Left ventricle myocardium superior (tissue), 1 donor: Measurements from ENCODE around the gene MCC. TPM values are rescaled to one million over a fixed set of nuclear protein-coding genes. Genes with fewer than 3 reads are reported as not detected.

Experiments used
- ATAC-seq: fragments of 200-7000 bp; cut with Tn5 transposase; one replicate; pipeline ENCODE4 v1.9.1; 2020; ENCODE audit warnings: mild to moderate bottlenecking, moderate library complexity
- DNase-seq: peaks from one replicate; pipeline ENCODE4 v3.0.0-alpha.2; 2020
- intact Hi-C: fragments of 100-400 bp; cut with micrococcal nuclease; formaldehyde crosslinking; loops from one replicate; pipeline ENCODE4 v1.11.0; 2022
- total RNA-seq: library from RNA; stranded (reverse); fragmentation: NEBNext Ultra II Directional; extraction: Animal tissue kit (Norgen Biotek cat#: 25700); gene quantifications from one replicate; pipeline ENCODE4 v1.2.1, GENCODE V29; 2021
- donor health status: DM: no; HTN: yes; CAD: no; lungs with severe emphysema.

The MCC gene
- total RNA-seq, 1 donor from 2014 or later: 27.1 TPM

DNA sequence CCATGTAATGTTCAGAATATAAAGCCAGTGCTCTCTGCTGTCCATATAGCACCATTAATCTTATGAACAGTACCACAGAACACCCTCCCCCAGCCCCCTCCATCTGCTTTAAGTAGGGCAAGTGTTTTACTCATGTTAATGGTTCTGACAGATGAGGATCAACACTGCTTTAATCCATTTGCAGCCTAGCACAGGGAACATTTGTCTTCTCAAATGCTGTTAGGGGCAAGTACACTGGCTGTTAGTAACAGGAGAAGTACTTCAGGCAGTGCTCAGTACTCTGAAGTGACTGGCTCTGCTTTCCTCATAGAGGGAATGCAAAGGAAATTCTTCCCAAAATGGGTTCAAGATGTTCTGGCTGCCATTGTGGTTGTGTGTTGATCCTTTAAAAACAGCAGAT lies 309.1 kb downstream of the MCC start:
- DNase-seq (no peak), ATAC-seq (peak; percentile 58)

DNA sequence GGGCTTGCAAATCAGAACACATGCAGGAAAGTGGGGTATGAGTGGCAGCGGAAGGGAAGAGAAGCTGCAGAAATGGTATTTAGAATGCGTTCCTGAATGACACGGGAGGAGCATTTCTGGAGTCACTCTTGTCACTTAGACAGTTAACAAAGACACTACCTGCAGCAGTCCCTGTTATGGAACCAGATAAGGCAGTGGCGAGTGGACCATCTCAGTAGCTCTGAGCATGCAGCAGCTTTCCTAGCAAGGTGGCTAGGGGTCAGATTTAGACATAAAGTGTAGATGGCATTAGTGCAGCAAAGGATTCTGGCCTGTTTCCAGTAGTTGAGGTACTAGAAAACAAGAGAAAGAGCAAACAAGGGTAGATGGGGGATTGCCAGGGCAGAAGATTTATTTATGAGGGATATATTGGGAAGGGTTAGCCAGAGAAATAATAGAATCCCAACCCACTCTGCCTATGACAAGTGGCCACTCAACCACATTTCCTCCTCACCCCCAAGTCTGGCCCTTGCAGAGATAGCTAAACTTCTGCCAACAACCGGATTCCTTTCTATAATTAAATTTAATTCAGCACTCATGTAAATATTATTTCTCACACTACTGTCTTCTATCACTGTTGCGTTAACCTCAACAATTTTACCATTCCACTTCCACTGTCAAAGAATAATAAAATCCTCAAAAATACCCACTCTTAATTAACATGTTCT lies 310.0 kb downstream of the MCC start:
- DNase-seq (no peak), ATAC-seq (peak; percentile 92)
- intact Hi-C loops: no loop called here

More for the DNA sequence above, 309.1 kb downstream of the MCC start:
- intact Hi-C loops: no loop called here

DNA sequence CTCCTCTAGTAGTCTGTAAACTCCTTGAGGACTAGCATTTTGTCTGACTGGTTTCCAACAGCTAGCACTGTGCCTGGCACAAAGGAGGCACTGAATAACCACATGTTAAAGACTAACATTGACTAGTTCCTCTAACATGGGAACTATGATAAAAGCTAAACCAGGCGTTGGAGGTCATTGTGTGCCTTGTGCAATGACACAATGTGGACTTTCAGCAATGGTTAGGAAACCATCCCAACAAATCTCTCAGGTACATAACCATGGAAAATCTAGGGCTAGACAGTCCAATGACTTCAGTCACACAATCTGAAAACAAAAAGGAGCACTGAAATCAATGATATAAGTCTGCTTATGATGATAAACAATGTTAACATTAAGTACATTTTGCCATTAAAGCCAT lies 311.0 kb downstream of the MCC start:
- intact Hi-C loops: no loop called here
- DNase-seq (no peak), ATAC-seq (no peak)

DNA sequence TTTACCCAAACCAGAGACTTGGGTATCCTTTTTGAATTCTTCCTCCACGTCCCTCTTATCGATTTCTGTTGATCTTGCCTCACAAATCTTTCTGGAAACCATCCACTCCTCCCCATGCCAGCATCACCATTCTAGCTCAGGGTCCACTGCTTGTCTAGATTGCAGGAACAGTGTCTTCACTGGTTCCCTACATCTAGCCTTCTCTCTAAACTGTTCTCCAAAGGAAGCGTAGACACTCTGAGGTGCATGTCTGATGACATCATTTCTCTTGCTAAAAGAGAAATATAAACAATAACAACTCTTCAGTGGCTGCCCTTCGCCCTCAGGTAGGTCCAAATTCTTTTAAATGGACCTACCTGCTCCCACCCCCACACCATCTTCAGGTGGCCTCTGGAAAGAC lies 311.5 kb downstream of the MCC start:
- intact Hi-C loops: no loop called here
- DNase-seq: no peak
- no peak for ATAC-seq

DNA sequence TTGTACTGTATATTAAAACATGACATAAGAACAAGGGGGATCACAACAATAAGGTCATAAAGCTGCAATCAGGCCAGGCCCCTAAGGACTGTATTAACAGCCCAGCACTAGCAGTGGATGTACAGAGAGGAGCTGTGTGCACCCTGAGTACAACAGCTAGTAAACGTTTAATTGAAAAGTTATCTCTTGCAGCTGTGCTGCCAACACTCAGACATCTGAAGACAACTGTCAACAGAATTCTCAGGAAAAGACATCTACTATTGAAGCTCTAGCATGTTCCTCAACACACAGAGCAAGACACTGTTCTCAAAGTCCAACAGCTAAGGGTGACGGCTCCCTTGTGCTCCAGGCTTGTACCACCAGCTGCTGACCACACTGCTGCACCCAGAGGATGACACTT lies 312.1 kb downstream of the MCC start:
- no peak for DNase-seq
- ATAC-seq: no peak
- intact Hi-C loops: no loop called here

DNA sequence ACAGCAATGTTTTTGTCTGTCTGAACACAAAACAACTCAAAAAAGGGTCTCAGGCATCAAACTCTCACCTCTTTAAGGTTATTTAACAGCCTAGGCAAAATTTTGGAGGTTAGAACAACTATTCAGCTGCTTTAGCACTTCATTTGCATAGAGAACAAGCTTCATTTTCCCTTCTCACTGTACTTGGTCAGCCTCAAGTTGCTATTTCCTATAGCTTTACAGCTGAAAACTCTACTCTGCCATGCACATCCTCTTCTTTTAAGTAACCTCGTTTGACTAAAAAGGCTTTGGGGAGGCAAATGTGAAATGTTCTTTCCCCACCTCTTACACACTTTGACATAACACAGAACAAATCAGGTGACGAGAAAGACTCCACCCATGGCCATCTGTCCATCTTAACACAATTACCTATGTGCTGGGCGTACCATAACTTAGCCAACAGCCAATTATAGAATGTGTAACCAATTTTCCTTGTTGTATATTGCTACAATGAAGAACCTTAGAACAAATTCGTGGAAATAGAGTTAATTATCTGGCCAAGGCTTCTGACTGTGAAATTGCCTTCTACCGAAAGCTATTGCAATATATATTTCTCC lies 315.9 kb downstream of the MCC start:
- ATAC-seq (no peak), DNase-seq (no peak)
- intact Hi-C loops: no loop called here

DNA sequence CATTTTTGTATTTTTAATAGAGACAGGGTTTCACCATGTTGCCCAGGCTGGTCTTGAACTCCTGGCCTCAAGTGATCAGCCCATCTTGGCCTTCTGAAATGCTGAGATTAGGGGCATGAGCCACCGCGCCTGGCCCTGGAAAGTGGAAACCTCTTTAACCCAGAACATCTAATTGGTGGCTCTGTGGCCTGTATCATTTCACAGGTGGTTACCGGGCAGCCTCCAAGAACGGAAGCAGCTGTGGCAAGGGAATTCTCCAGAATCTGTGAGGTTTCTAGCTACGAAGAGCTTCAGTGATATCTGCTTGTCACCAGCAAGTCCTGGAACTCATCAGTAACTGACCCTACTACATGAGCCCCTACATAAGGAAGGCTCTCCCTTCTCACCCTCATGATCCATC lies 316.7 kb downstream of the MCC start:
- DNase-seq: no peak
- intact Hi-C loops: no loop called here
- ATAC-seq: no peak

DNA sequence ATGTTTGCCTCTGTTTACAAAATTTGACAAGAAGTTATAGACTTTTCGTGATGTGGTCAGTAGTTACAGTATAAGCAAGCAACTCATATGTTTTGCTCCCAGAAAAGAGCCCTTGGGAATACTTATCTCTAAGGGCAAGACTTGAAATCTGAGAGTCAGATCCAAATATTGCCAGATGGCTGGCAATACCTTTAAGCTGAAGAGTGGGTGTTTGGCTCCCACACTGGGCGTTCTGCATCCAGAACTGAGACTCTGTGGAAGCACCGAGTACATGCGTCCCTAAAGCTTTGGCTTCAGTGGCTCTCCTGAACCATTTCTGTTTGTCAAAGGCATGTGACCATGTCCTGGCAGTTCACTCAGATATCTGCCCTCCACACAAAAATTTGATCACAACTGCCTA lies 317.5 kb downstream of the MCC start:
- peak; percentile 60 for ATAC-seq
- no peak for DNase-seq
- intact Hi-C loops: no loop called here

DNA sequence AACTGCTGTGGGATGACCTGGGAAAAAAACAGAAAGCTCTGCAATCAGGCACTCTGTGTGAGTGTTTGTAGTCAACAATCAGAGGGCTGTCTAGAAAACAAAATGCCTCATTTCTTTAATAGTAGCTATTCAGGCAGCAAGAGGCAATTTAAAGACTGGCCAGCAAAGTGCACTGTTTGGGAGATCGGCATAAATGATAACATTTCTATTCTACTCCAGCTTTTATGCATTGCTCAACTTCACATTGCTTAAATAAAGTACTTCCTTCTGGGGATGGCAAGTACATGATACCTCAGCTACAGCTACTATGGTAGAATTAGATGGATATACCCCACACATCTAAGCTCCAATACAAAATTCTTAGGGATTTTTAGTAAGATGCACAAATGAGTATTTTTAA lies 318.5 kb downstream of the MCC start:
- ATAC-seq (no peak), DNase-seq (no peak)
- intact Hi-C loops: no loop called here

DNA sequence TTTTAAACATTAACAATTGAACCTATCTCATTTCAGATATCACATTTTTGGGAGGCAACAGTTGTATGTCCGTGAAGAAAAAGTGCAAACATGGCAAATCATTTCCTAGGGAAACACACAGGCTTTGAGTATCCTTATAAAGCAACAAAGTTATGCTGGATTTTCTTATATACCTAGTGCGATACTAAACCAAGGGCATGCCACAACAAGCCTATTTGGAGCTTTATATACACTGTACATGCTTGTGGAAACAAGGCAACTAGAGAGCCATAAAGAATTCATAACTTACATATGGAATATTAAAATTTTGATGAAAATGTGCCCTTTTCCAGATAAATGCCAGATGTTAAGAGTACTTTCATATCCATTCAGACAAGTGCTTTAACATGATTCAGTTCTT lies 320.3 kb downstream of the MCC start:
- DNase-seq (no peak), ATAC-seq (no peak)
- intact Hi-C loops: no loop called here

DNA sequence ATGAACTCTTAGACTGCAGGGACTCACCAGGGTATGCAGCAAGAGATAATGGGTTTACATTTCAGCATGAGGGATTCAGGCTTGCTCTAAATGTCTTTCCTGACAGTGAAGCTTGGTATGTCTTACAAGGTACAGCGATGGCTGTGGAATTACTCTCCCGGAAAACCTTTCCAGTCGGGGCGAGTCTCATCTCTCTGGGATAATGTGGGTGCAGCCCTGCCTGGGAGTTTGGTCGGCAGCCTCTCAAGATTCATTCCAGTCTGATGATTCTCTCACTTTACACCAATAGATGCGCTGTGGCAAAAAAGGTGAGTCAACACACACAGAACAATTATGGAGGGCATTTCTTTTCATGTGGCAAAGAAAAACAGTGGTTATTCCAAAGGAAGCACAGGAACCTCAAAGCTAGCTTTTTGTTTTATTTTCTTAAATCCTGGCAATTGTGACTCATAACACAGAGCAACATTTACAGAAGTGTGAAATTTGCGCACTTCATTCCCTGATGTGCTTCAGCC lies 321.3 kb downstream of the MCC start:
- DNase-seq: no peak
- no peak for ATAC-seq
- intact Hi-C loops: no loop called here

DNA sequence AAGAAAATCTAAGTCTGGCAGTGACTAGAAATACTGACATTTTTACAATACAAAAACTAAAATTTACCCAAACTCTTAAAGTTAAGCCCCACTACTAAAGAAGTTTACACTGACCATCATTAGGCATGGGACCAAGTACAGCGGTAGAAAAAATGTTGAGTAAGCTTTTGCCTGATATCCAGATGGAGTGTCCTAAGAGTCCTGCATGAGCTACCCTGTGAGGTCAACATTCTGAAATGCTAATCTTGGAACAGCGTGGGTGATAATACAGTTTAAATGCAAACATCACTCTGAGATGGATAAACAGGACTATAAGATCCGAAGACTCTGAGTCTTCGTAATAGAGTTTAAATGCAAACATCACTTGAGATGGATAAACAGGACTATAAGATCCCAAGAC lies 322.0 kb downstream of the MCC start:
- ATAC-seq (peak; percentile 65), DNase-seq (no peak)
- intact Hi-C loops: no loop called here

DNA sequence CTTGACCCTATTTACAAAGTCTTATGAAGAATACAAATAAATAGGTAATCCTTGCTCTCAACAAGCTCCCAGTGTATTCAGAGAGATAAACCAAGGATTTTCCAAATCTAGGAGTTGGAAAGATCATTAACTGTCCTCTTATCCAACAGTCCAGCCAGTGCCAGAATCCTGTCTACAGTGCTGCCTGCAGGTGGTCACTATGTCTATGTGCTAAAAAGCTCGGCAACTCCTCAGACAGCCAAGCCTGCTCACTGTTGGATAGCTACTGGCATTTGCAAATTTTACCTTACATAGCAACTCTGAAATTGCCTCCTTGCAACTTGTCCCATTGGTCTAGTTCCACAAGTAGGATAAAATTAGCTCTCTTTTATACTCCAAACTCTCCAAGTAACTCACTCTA lies 324.2 kb downstream of the MCC start:
- DNase-seq: no peak
- intact Hi-C loops: no loop called here
- peak; percentile 31 for ATAC-seq

DNA sequence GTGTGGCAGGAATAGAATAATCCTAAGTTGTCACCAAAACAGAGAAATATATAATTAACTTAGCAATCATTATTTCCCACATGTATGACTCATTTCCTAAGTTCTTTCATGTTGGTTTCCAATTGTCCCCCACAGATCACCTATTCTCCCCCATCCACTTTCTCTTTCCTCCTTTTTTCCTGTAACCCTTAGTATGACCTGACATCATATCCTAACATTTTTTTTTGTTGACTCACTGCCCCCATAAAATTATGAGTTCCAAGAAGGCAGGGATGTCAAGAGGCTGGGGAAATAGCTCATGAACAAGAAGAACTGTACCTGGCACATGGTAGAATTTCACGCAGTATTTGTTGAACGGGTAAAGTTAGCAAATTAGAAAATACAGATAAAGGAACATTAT lies 324.9 kb downstream of the MCC start:
- ATAC-seq: no peak
- DNase-seq: no peak
- intact Hi-C loops: no loop called here

DNA sequence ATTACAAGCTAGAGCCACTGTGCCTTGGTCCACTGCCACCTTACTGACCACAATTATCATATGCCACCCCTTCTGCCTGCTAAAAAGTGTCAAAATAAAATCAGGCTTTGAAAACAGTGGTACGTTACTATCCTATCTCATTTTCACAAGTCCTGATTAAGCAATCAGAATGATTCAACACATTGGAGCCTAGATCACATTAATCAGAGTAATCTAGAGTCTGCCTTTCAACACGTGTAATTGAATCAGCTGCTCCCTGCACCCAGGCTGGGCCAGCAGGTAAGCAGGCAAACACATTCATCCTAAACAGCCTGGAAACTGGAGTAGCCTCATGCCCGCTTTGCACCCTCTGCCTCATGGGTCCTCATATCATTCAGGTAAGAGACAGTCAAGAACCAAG lies 325.5 kb downstream of the MCC start:
- DNase-seq: no peak
- no peak for ATAC-seq
- intact Hi-C loops: no loop called here

DNA sequence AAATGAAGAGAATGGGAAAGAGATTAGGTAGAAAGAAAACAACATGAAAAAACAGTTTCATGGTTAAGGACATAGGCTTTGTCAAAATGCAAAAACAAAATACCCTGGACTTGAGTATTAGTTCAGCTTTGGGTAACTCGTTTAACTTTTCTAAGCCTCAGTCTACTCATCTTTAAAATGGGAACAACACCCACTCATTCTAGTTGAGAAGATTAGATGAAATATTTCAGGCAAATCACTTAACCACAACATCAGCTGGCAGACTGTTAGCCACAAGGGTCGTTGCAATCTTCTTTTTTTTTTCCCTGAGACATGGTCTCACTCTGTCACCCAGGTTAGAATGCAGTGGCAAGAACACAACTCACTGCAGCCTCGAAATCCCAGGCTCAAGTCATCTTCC lies 326.0 kb downstream of the MCC start:
- no peak for ATAC-seq
- no peak for DNase-seq
- intact Hi-C loops: no loop called here

DNA sequence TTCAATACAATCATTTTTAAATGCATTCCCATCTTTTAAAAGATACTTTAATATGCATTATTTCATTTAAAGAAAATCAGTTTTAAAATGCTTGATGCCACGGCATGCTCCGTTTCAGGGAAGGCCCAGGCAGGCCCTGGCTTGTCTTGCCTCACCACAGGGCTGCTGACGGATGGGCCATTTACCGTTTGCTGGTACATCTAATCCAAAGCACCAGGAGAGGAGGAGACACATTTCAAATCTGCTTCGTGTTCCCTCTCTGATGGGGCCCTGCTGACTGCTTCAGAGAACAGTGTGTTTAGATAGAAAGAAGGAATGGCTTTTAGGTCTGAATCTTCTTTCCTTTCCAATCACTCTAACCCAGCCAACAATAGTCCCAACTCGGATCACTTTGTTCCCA lies 326.4 kb downstream of the MCC start:
- DNase-seq (peak; percentile 63), ATAC-seq (peak; percentile 80)
- intact Hi-C loops: no loop called here

DNA sequence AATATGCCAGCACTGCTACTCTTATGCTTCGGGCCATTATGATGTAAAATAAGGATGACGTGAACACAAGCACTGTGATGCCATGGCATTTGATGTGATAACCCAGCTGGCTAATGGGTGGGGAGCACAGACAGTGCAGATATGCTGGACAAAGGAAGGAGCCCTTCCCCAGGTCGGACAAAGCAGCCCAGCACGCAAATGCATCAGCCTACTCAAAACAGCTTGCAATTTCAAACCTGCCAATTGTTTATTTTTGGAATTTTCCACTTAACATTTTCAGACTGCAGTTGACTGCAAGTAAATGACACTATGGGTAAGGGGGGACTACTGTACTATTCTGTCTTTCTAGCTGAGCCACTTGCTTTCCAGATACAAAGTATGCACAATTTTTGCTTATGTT lies 330.4 kb downstream of the MCC start:
- intact Hi-C loops: no loop called here
- ATAC-seq (no peak), DNase-seq (no peak)

DNA sequence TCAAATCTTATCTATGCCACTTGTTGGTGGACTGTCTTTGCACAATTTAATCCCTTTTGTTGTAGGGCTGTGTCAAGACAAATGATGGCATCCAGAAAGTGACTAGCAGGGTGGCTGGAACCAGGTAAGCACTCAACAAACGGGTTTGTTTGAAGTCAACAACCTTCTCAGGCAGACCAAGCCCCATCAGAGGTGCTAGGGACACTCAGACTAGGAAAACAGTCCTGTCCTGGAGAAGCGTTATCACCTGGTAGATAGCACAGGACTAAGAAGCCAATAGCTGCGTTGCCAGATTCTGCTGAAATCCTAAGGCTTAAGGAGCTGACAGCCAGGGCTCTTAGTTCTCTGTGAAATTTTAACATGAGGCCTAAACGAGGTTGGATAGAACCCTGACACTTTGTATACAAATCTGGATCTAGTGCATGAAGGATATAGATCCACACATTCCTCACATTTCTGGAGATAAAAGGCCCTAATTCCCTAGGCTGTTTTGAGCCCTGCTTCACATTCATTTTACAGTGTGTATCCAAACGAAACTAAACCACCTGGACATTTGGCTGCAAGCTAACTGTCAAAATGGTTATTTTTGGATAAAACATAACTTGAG lies 331.9 kb downstream of the MCC start:
- intact Hi-C loops: no loop called here
- DNase-seq: no peak
- ATAC-seq: no peak

DNA sequence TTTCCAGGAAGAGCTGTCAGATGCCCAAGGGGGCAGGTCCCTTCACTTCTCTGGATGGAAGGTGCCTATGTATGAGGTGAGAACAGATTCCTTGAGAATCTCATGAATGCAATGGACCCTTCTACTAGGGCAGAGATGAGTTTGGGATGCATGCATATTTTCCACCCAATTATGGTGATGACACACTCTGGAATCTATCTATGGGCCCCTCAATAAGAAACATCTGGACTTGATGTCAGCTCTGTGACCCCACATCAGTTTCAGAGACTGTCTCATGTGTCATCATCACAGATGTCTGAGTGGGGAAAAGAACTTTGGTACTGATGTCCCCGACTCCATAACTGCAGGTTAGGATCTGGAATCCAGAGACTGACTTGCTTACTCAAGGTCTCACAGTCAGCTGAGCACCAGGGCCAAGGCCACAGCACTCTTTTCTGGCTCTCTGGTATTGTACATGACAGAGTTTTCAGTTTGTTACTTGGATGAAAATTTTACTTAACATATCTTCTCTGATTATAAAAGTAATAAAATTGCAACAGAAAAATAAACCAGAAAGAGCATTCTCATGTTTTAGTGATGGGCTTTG lies 334.6 kb downstream of the MCC start:
- DNase-seq: no peak
- intact Hi-C loops: no loop called here
- ATAC-seq: no peak

DNA sequence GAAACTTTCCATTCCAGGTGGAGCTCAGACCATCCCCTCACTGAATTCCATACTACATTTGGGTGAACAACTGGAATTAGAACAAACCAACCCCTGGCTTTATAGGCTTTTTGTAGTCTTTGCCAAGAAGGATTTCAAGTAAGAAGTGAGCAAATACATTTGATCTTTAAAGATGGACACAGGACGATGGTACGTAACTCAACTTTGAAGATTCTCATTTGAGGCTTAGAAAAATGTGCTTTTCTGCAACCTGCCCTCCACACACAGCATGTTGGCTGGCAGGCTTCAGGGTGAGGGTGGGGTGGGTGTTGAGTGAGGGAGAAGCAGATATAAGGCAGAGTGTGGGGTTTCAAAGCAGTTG lies 335.9 kb downstream of the MCC start:
- ATAC-seq: no peak
- no peak for DNase-seq
- intact Hi-C loops: no loop called here
